ENCODE measurements around the gene ERN2.

ERN2 gene
- long read RNA-seq: 0 reads

GRCh38 chr16:23712976-23713375 is at the start of gene ERN2:
Gene ERN2 (minus strand): TSS chr16:23713222. CDS start chr16:23713187, 35 bp downstream.
- Histone ChIP-seq H3K27ac (replicated peaks) (no peak within 1 kb of the TSS), H3K27me3 (ENCODE audit: insufficient read depth, poor library complexity, severe bottlenecking) (peaks cover 15% of the 10 kb centered on the region), H3K4me3 (replicated peaks; ENCODE audit: insufficient read depth, low read length) (no peak within 1 kb of the TSS)
- TF ChIP-seq REST (IDR thresholded peaks at IDR 0.05; ENCODE audit: insufficient replicate concordance, low read depth) (no peak), GABPA (IDR thresholded peaks at IDR 0.05; ENCODE audit: low read depth) (no peak), SPI1 (IDR thresholded peaks at IDR 0.05; ENCODE audit: borderline replicate concordance, low read depth) (no peak), CTCF (IDR thresholded peaks at IDR 0.05; ENCODE audit: insufficient read depth, low read length) (no peak), POLR2AphosphoS5 (IDR thresholded peaks at IDR 0.05; ENCODE audit: low read depth) (no peak)
- no peak for DNase-seq (ENCODE audit: low read depth in 1 of 2, low spot score in 1 of 2)

GRCh38 chr16:23757937-23758619 is 45.1 kb upstream of the ERN2 start:
- no peak for TF ChIP-seq CTCF (IDR thresholded peaks at IDR 0.05; ENCODE audit: insufficient read depth, low read length)
- TF ChIP-seq REST (IDR thresholded peaks at IDR 0.05; ENCODE audit: insufficient replicate concordance, low read depth): no peak
- no peak for TF ChIP-seq POLR2AphosphoS5 (IDR thresholded peaks at IDR 0.05; ENCODE audit: low read depth)

GRCh38 chr16:23757116-23757515 is 44.1 kb upstream of the ERN2 start:
- TF ChIP-seq REST (IDR thresholded peaks at IDR 0.05; ENCODE audit: insufficient replicate concordance, low read depth) (no peak), CTCF (IDR thresholded peaks at IDR 0.05; ENCODE audit: insufficient read depth, low read length) (no peak), POLR2AphosphoS5 (IDR thresholded peaks at IDR 0.05; ENCODE audit: low read depth) (no peak), SPI1 (IDR thresholded peaks at IDR 0.05; ENCODE audit: borderline replicate concordance, low read depth) (no peak), GABPA (IDR thresholded peaks at IDR 0.05; ENCODE audit: low read depth) (no peak)

More at GRCh38 chr16:23757937-23758619, 45.1 kb upstream of the ERN2 start:
- Histone ChIP-seq H3K4me3 (replicated peaks; ENCODE audit: insufficient read depth, low read length) (no peak overlapping the region), H3K27me3 (ENCODE audit: insufficient read depth, poor library complexity, severe bottlenecking) (peaks cover 25% of the 10 kb centered on the region), H3K27ac (replicated peaks) (no peak overlapping the region)
- DNase-seq (ENCODE audit: low read depth in 1 of 2, low spot score in 1 of 2): no peak

More at GRCh38 chr16:23757116-23757515, 44.1 kb upstream of the ERN2 start:
- Histone ChIP-seq H3K27ac (replicated peaks) (no peak overlapping the region), H3K4me3 (replicated peaks; ENCODE audit: insufficient read depth, low read length) (no peak overlapping the region), H3K27me3 (ENCODE audit: insufficient read depth, poor library complexity, severe bottlenecking) (peaks cover 25% of the 10 kb centered on the region)
- DNase-seq (ENCODE audit: low read depth in 1 of 2, low spot score in 1 of 2): no peak

All from HL-60 (cell line).